HG02642 (cell line): Measurements from ENCODE around the gene GLDC.
A peak's percentile ranks its signal among the peaks of the same experiment; 100 is the strongest.
"Not testable (repeated sequence)": the region's sequence is repeated elsewhere in the genome, so short reads cannot be mapped to it uniquely, and the experiment has no call there.

Experiments
- ATAC-seq: cut with Tn5 transposase; IDR thresholded peaks from one replicate; pipeline ENCODE4 v1.9.1; 2021; ENCODE audit warnings: mild to moderate bottlenecking; ENCODE audit not compliant: unreplicated experiment, poor library complexity

The GLDC gene

GRCh38 chr9:6576987-6577386 lies 68.5 kb downstream of the GLDC start:
- no peak for ATAC-seq

DNA sequence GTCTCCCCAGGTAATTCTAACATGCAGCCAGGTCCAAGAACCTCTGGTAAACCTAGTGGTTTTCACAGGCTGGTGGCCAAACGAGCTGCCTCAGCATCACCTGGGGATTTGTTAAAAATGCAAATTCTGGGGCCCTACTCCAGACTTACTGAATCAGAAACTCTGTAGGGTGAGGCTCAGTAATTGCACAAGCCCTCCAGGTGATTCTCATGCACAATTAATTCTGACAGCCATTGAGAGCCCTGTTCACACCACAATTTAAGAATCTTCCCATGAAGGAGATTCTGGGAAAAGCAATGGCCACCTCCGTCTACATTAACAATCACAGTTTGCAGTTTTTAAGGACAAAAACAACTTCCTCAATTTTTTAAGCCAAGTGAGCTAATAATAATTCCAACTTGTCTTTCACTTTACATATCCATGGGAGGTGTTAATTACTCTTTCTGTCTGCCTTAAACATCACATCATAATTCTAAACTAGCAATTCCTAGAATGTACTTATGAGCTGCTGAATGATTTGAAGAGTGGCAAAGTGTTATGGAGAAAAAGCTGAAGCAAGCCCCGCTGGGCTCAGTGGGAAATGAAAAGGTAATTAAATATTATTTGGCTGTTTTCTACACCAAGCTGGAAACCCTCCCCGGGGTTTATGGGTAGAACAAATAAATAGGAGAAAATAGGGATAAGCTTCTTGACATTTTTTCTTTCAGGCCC lies 70.0 kb downstream of the GLDC start:
- ATAC-seq, result peak; percentile 85

DNA sequence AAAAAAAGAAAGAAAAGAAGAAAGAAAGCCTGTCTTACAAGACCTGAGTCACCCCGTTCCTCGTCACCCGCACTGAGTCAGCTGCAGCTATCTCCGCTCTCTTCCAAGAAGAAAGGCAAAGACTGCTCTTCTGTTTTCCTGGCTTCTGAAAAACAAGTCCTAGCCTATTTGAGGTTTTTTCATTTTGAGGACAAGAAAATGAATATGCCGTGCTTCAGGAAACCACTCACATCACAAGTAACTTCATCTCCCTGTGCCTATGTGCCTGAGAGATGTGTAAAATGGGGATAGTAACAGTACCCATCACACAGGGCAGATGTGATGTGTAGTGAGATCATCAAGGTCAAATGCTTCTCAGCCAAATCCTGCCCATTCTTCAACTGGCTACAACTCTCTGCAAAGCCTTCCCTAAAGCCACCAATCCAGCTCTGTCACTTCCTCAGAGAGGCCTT lies 78.4 kb downstream of the GLDC start:
- no peak for ATAC-seq

- ATAC-seq, result no peak
Measured at GRCh38 chr9:6566409-6567139, 79.0 kb downstream of the GLDC start.

- ATAC-seq, result no peak
Measured at GRCh38 chr9:6565312-6565711, 80.2 kb downstream of the GLDC start.

GRCh38 chr9:6564868-6565267 lies 80.7 kb downstream of the GLDC start:
- no peak for ATAC-seq

DNA sequence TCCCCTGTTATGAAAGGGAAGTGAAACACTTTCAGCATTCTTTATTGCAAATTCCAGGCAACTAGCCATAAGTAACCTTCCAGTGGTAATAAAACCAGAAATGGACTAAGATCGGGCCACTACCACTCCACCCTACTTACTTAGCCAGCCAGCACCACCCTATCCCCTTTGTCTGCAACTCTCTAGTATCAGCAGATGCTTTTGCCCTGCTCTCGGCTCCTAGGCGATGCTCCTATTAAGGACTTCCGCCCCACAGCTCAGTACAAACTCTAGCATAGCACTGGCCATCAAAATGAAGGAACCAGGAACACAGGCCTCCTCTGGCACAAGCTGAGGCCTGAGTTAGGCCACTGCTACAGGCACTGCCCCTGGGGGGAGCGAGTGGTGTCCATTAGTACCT lies 81.2 kb downstream of the GLDC start:
- ATAC-seq, result no peak

DNA sequence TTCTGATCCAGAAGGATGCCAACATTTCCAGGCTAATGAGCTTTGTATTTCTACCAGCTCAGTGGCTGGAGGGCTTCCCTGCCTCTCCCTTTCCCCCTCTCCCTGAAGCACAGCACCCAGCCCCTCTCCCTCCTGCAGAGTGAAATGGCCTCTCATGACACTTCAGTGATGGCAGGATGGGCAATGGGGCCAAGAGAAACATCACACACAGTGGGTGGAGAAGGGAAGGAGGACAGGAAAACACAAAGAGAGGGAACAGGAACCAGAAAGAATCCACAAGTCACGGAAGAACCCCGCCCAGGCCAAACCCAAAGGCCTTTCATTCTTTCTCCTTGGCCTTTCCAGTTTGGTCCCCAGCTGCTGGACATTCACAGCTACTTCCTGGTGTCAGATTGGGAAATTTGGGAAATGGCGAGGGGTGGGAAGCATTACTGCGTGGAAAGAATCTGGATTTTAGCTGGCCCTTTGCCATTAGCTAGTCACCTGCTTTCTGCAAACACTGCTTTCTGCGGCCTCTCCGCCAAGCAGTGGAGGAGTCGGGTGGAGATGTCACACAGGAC lies 82.6 kb downstream of the GLDC start:
- no peak for ATAC-seq

GRCh38 chr9:6562201-6562600 lies 83.3 kb downstream of the GLDC start:
- ATAC-seq, result no peak

- ATAC-seq, result no peak
Measured at GRCh38 chr9:6557883-6558616, 87.5 kb downstream of the GLDC start.

DNA sequence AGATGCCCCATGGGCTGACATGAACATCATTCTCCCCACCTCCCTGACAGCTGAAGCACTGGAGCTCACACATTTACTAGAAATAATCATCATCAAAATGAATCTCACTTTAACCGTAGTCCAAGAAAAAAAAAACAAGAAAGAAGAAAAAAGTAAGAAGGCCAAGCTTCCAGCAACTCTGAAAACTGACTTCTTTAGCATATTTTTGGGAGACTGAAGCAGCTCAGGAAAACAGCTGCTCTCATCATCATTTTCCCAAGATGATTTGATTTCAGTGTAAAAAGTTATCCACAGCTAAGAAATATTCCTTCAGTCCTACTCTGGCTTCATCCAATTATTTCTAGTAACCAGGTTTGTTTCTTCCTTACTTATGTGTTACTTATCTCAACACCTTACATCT lies 91.7 kb downstream of the GLDC start:
- ATAC-seq, result no peak

DNA sequence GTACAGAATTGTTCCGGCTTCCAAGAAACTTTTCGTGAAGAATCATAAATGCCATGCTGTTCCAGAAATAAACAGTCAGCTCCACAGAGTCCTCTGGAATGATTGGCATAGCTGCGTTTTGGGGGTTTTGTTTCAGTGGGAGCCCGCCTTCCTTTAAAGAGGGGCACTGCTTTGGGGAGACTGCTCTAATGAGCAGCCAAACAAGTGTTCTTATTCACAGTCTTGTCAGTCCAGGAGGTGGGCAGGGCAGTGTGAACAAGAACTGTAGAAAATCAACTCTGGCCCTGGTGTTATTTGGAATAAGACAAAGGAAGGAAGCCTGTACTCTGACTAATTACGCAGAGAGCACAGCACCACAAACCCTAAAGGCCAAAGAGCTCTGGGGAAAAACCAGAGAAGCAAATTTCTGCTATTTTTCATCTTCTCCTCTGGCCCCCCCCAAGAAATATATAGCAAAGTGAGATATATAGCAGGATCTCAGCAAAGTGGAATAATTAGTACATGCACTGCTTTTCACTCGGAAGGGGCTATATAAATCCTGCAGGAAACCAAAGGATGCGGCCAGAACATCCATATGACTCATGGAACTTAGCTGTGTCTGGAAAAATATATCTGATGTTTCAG lies 92.9 kb downstream of the GLDC start:
- no peak for ATAC-seq

GRCh38 chr9:6552033-6552432 lies 93.5 kb downstream of the GLDC start:
- no peak for ATAC-seq

GRCh38 chr9:6551136-6551535 lies 94.4 kb downstream of the GLDC start:
- no peak for ATAC-seq

- ATAC-seq, result no peak
Measured at GRCh38 chr9:6549106-6549800, 96.3 kb downstream of the GLDC start.

GRCh38 chr9:6545017-6545691 lies 100.4 kb downstream of the GLDC start:
- ATAC-seq, result no peak

- no peak for ATAC-seq
Measured at GRCh38 chr9:6543204-6543603, 102.3 kb downstream of the GLDC start.

GRCh38 chr9:6542617-6543016 lies 102.9 kb downstream of the GLDC start:
- not testable (repeated sequence) for ATAC-seq

DNA sequence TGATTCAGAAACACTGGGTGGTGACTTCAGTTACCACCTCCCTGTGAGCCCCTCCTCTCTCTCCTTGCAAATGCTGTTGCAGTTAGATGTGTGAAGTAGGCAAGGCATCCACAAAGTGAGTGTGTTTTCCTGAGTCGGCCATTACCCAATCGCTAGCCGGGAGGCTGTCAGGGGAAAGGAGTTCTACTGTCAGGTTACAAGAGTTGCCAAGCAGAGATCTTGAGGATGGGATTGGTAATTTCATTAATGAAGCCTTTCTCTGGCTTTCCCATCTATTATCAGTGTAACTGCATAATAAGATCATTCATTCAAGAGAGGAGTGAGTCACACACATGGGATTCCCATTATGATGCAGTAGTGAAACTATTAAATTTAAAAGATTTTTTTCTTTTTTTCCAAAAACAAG lies 106.9 kb downstream of the GLDC start:
- ATAC-seq, result no peak
